Lung (tissue), 12 donors: ENCODE data around the gene ISG20L2. TPM values are rescaled to one million over a fixed set of nuclear protein-coding genes. Genes with fewer than 3 reads are reported as not detected.
A peak's percentile ranks its signal among the peaks of the same experiment; 100 is the strongest.

Experiments
- ATAC-seq: fragments of 200-7000 bp; cut with Tn5 transposase; one replicate; pipeline ENCODE4 v1.9.1; 2020; ENCODE audit warnings: moderate number of reproducible peaks; ENCODE audit not compliant: insufficient read depth, low FRiP score
- DNase-seq, 3 donors: peaks; one replicate each; pipeline ENCODE4 v3.0.0-alpha.2; 2013 to 2017
- H3K27ac ChIP-seq, 2 donors: one replicate each; pipeline ENCODE4 v1.5.1; 2013; ENCODE audit warnings: mild to moderate bottlenecking in 2 of 2, moderate library complexity in 2 of 2, control low read depth in 1 of 2, inconsistent platforms in 1 of 2, low read depth in 1 of 2, low read length in 1 of 2
- H3K27me3 ChIP-seq, 3 donors: one replicate each; pipeline ENCODE4 v1.5.1; 2013; ENCODE audit warnings: low read length in 2 of 3; ENCODE audit not compliant: control insufficient read depth in 3 of 3, insufficient read depth in 3 of 3
- H3K36me3 ChIP-seq, 4 donors: one replicate each; pipeline ENCODE4 v1.5.1; 2013; ENCODE audit warnings: low read length in 4 of 4, mild to moderate bottlenecking in 1 of 4, moderate library complexity in 1 of 4; ENCODE audit not compliant: control insufficient read depth in 4 of 4, insufficient read depth in 4 of 4
- H3K4me1 ChIP-seq, 5 donors: one replicate each; pipeline ENCODE4 v1.5.1; 2013; ENCODE audit warnings: low read length in 5 of 5, mild to moderate bottlenecking in 2 of 5, moderate library complexity in 1 of 5; ENCODE audit not compliant: control insufficient read depth in 5 of 5, insufficient read depth in 5 of 5
- H3K4me3 ChIP-seq: one replicate; pipeline ENCODE4 v1.5.1; 2013; ENCODE audit warnings: mild to moderate bottlenecking, control low read depth, moderate library complexity
- H3K9ac ChIP-seq, 2 donors: one replicate each; pipeline ENCODE4 v1.5.1; 2013; ENCODE audit warnings: low read length in 2 of 2, control low read depth in 1 of 2; ENCODE audit not compliant: insufficient read depth in 1 of 2
- H3K9me3 ChIP-seq, 4 donors: one replicate each; pipeline ENCODE4 v1.5.1; 2013; ENCODE audit warnings: low read length in 3 of 4, mild to moderate bottlenecking in 1 of 4, moderate library complexity in 1 of 4; ENCODE audit not compliant: control insufficient read depth in 4 of 4, insufficient read depth in 3 of 4
- CTCF ChIP-seq: IDR thresholded peaks from 2 replicates; pipeline ENCODE4 v1.5.1; 2012; ENCODE audit warnings: mild to moderate bottlenecking; ENCODE audit errors: control extremely low read depth, extremely low read depth
- WGBS, 2 donors: extraction: QIAGEN DNeasy Blood & Tissue Kit; methylation state at CpG; one replicate each; pipeline ENCODE4 v1.1.7; 2013; 5-methylcytosine and 5-hydroxymethylcytosine counted together
- polyA plus RNA-seq, 2 donors: library from polyadenylated mRNA; stranded (reverse); fragments of 200-250 nt; gene quantifications; one replicate each; pipeline ENCODE4 v1.2.1, GENCODE V29; 2013
- total RNA-seq, 2 donors: library from RNA; depleted of rRNA in 1 of 2; stranded (reverse); fragments of >200 nt in 1 of 2; gene quantifications; one replicate each; pipeline ENCODE4 v1.2.1, GENCODE V29; 2014 to 2021
- donor health status: control.
- donor health status: control.
- donor health status: Bipolar disorder and iron deficiency.
- donor health status: healthy.
- donor health status: DM: yes; HTN: yes; CAD: no.

Gene ISG20L2
- total and polyA plus RNA-seq, 4 donors, result 9.3 to 26.3 (median 17.8) TPM

- Histone ChIP-seq H3K36me3 (peaks cover 0 to 5% (median 1%) of the 10 kb centered on the region in 4 donors), H3K4me1 (peaks cover 6 to 58% (median 13%) of the 10 kb centered on the region in 5 donors), H3K27me3 (peaks cover 0 to 2% (median 0%) of the 10 kb centered on the region in 3 donors), H3K9ac (peak overlapping the region in 1 of 2 donors; percentile 26), H3K27ac (peak overlapping the region in 1 of 2 donors; percentile 12), H3K9me3 (peaks cover 0 to 2% (median 0%) of the 10 kb centered on the region in 4 donors), H3K4me3 (no peak overlapping the region)
- ATAC-seq, result no peak
- 58 to 69% methylated on average over 8 of the region's 8 CpGs for WGBS, 2 donors
- no peak for DNase-seq
- TF ChIP-seq CTCF, result no peak
Observed at GRCh38 chr1:156673387-156674121, 55.0 kb downstream of the ISG20L2 start.

Other genes starting within 250 kb of the ISG20L2 start
- 10 to 100 TPM; 23.0 to 52.5 TPM for gene MEF2D, start 228.0 kb downstream of the ISG20L2 start, total RNA-seq
- 10 to 100 TPM; 23.0 to 23.3 TPM for gene MEF2D, start 228.0 kb downstream of the ISG20L2 start, polyA plus RNA-seq
- gene IQGAP3, start 156.2 kb downstream of the ISG20L2 start, total RNA-seq, result 1 to 10 TPM; 1.0 to 3.4 TPM
- 1 to 10 TPM in 1 of 2 donors, under 1 TPM in 1; 0.42 to 1.3 TPM for gene IQGAP3, start 156.2 kb downstream of the ISG20L2 start, polyA plus RNA-seq
- gene TTC24, start 149.0 kb downstream of the ISG20L2 start, total RNA-seq, result under 1 TPM in 1 of 2 donors, not detected in 1; 0.23 TPM
- gene TTC24, start 149.0 kb downstream of the ISG20L2 start, polyA plus RNA-seq, result under 1 TPM; 0.12 to 0.31 TPM
- gene NAXE, start 137.0 kb downstream of the ISG20L2 start, total RNA-seq, result 10 to 100 TPM; 38.1 to 95.8 TPM
- 10 to 100 TPM; 74.1 to 83.5 TPM for gene NAXE, start 137.0 kb downstream of the ISG20L2 start, polyA plus RNA-seq
- 10 to 100 TPM; 11.9 to 30.6 TPM for gene GPATCH4, start 127.3 kb downstream of the ISG20L2 start, total RNA-seq
- gene GPATCH4, start 127.3 kb downstream of the ISG20L2 start, polyA plus RNA-seq, result 10 to 100 TPM; 18.6 to 34.3 TPM
- gene HAPLN2, start 109.4 kb downstream of the ISG20L2 start, total RNA-seq, result under 1 TPM in 1 of 2 donors, not detected in 1; 0.18 TPM
- under 1 TPM; 0.24 to 0.31 TPM for gene HAPLN2, start 109.4 kb downstream of the ISG20L2 start, polyA plus RNA-seq
- gene BCAN, start 86.6 kb downstream of the ISG20L2 start, total RNA-seq, result 1 to 10 TPM in 1 of 2 donors, under 1 TPM in 1; 0.18 to 1.1 TPM
- gene BCAN, start 86.6 kb downstream of the ISG20L2 start, polyA plus RNA-seq, result under 1 TPM; 0.05 to 0.06 TPM
- 10 to 100 TPM; 37.3 to 57.4 TPM for gene NES, start 51.4 kb downstream of the ISG20L2 start, total RNA-seq
- 10 to 100 TPM; 17.6 to 31.1 TPM for gene NES, start 51.4 kb downstream of the ISG20L2 start, polyA plus RNA-seq
- gene CRABP2, start 23.2 kb downstream of the ISG20L2 start, total RNA-seq, result 10 to 100 TPM in 1 of 2 donors, 1 to 10 TPM in 1; 5.8 to 13.6 TPM
- 1 to 10 TPM; 1.3 to 4.0 TPM for gene CRABP2, start 23.2 kb downstream of the ISG20L2 start, polyA plus RNA-seq
- gene METTL25B, start 297 bp downstream of the ISG20L2 start, total RNA-seq, result 10 to 100 TPM; 24.4 to 34.9 TPM
- 10 to 100 TPM; 28.3 to 42.6 TPM for gene METTL25B, start 297 bp downstream of the ISG20L2 start, polyA plus RNA-seq
- 10 to 100 TPM; 26.7 to 65.4 TPM for gene MRPL24, start 12.3 kb upstream of the ISG20L2 start, total RNA-seq
- gene MRPL24, start 12.3 kb upstream of the ISG20L2 start, polyA plus RNA-seq, result 100 to 1,000 TPM in 1 of 2 donors, 10 to 100 TPM in 1; 93.6 to 120 TPM
- gene HDGF, start 22.9 kb upstream of the ISG20L2 start, total RNA-seq, result 100 to 1,000 TPM; 184 to 187 TPM
- 100 to 1,000 TPM; 104 to 226 TPM for gene HDGF, start 22.9 kb upstream of the ISG20L2 start, polyA plus RNA-seq
- gene PRCC, start 38.8 kb upstream of the ISG20L2 start, total RNA-seq, result 10 to 100 TPM; 38.5 to 52.7 TPM
- gene PRCC, start 38.8 kb upstream of the ISG20L2 start, polyA plus RNA-seq, result 10 to 100 TPM; 36.2 to 40.0 TPM
- gene SH2D2A, start 88.1 kb upstream of the ISG20L2 start, total RNA-seq, result 1 to 10 TPM; 1.6 to 2.4 TPM
- 1 to 10 TPM; 1.1 to 3.0 TPM for gene SH2D2A, start 88.1 kb upstream of the ISG20L2 start, polyA plus RNA-seq
- gene INSRR, start 130.4 kb upstream of the ISG20L2 start, total RNA-seq, result not detected
- not detected for gene INSRR, start 130.4 kb upstream of the ISG20L2 start, polyA plus RNA-seq
- gene NTRK1, start 132.1 kb upstream of the ISG20L2 start, total RNA-seq, result under 1 TPM in 1 of 2 donors, not detected in 1; 0.61 TPM
- gene NTRK1, start 132.1 kb upstream of the ISG20L2 start, polyA plus RNA-seq, result under 1 TPM; 0.15 to 0.24 TPM
- gene PEAR1, start 165.0 kb upstream of the ISG20L2 start, total RNA-seq, result 10 to 100 TPM; 15.1 to 15.3 TPM
- 10 to 100 TPM in 1 of 2 donors, 1 to 10 TPM in 1; 7.6 to 10.7 TPM for gene PEAR1, start 165.0 kb upstream of the ISG20L2 start, polyA plus RNA-seq
- gene LRRC71, start 191.9 kb upstream of the ISG20L2 start, total RNA-seq, result 10 to 100 TPM in 1 of 2 donors, 1 to 10 TPM in 1; 4.9 to 17.2 TPM
- gene LRRC71, start 191.9 kb upstream of the ISG20L2 start, polyA plus RNA-seq, result 1 to 10 TPM; 3.4 to 3.5 TPM